Mucosa of gallbladder (tissue), 1 donor: ENCODE data around the gene CYSRT1. TPM values are rescaled to one million over a fixed set of nuclear protein-coding genes. Genes with fewer than 3 reads are reported as not detected.

Experiments used
- DNase-seq: peaks from one replicate; pipeline ENCODE4 v3.0.0-alpha.2; 2020; ENCODE audit warnings: low spot score
- total RNA-seq: library from RNA; stranded (reverse); gene quantifications from one replicate; pipeline ENCODE4 v1.2.1, GENCODE V29; 2021
- donor health status: DM: no; HTN: no; CAD: no.

Gene CYSRT1
- total RNA-seq, 1 donor from 2014 or later = 0.78 TPM

DNA sequence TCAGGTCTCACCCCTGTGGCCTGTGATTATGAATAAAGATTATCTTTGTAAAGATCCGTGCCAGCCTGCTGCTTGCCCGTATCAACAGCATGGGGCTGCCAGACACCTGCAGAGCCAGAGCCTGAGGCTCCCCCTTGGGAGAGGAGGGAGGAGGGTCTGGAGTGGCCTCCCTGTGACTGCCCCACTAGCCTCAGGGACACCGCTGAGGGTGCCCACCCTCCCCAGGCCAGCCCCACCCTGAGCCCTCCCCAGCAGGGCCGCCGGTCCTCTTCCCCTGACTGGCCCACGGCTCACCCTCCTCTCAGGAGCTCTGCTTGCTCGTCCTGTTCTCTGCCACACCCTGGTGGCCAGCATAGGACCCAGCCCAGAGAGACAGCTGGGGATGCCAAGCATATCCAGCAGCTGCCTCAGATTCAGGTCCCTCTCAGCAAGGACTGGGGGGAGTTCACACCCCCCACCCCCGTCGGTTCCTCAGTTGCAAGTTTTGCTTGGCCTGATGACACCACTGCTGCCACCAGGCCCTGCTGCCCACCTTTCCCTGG lies 34.6 kb upstream of the CYSRT1 start:
- no peak for DNase-seq

GRCh38 chr9:137191245-137191644 lies 33.7 kb upstream of the CYSRT1 start:
- DNase-seq = no peak

DNA sequence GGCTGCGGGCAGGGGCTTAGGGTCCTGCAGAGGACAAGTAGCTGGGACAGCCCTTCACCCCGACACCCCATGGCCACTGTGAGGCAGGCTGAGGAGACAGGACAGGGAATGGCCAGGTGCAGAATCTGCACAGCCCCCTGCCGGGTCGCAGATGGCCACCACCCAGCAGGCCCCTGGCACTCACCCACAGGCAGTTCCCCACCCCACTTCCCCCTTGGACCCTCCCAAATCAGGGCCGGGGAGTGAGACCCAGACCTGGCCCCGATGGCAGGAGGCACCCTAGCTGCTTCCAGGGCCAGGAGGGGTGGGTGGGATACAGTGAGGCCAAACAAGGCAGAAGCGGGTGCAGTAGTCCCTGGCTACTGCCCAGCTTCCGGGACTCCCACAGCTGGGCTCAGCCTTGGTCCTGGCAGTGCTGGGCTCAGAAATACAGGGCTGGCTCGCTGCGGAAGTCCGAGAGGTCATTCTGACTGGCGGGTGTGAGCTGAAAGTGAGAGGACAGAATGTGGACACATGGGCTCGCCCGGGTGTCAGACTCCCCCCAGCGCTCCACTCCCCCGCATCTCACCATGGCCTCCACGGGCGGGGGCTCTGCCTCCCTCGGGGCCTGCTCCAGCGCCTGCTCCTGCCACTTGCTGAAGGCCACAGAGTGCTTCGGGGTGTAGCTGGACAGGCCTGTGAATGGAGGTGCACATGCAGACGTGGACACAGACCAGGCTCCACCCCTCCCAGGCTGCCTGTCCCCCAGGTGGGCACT lies 33.1 kb upstream of the CYSRT1 start:
- DNase-seq = no peak

GRCh38 chr9:137192448-137192780 lies 32.6 kb upstream of the CYSRT1 start:
- no peak for DNase-seq

GRCh38 chr9:137192859-137193258 lies 32.1 kb upstream of the CYSRT1 start:
- DNase-seq = no peak

DNA sequence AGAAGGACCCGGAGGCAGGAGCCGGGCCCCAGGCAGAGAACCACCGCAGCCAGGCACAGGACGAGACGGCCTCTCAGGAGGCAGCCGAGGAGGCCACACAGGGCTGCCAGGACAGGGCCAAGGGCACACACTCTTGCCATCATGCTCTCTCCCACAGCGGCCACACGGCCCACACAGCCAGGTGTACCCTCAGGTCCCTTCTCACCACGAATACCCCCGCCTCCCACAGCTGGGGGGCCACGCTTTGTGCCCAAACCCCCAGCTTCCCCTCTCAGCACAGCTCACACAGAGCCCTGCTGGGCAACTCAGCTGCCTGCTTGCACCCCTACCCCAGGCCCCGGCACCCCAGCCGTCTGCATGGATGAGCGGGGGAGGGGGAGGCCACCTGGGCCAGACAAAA lies 31.2 kb upstream of the CYSRT1 start:
- DNase-seq = no peak

DNA sequence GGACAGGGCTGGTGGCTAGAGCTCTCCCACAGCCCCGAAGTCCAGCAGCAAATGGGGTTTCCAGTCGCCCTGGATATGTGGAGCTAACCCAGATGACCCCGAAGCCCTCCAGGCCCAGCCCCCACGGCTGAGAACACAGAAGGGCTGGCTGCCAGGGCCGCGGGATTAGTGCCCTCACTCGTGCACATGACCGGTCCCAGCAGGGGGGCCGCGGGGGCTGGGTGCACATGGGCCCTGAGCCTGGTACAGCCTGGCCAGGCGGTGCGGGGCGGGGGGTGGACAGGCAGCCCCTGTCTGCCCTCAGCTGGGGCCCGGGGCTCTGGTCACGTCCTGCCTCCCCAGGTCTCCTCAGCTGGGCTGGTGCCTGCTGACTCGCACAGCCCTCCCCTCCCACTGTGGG lies 30.6 kb upstream of the CYSRT1 start:
- peak; percentile 47 for DNase-seq

DNA sequence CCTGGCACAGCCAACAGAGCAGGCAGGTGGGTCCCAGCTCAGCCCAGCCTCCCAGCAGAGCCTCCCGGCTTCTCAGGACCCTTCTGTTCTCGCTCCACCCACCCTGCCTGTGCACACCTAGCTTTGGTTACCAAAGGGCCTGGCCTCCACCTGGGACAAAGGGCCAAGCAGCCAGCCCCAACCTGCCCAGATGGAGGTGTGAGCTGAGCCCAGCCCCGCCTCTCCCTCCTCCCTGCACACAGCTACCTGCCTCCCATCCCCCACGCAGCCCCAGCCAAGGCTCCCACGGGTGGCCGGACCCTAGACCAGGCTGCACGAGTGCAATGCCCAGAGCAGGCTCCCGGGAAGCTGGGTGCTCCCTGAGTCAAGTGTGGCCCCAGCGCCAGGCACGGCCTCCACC lies 30.1 kb upstream of the CYSRT1 start:
- peak; percentile 50 for DNase-seq

GRCh38 chr9:137195525-137196220 lies 29.3 kb upstream of the CYSRT1 start:
- peak; percentile 34 for DNase-seq

GRCh38 chr9:137198051-137198901 lies 26.7 kb upstream of the CYSRT1 start:
- DNase-seq = peak; percentile 77

- DNase-seq = no peak
These were observed 26.1 kb upstream of the CYSRT1 start for GRCh38 chr9:137198902-137199283.

DNA sequence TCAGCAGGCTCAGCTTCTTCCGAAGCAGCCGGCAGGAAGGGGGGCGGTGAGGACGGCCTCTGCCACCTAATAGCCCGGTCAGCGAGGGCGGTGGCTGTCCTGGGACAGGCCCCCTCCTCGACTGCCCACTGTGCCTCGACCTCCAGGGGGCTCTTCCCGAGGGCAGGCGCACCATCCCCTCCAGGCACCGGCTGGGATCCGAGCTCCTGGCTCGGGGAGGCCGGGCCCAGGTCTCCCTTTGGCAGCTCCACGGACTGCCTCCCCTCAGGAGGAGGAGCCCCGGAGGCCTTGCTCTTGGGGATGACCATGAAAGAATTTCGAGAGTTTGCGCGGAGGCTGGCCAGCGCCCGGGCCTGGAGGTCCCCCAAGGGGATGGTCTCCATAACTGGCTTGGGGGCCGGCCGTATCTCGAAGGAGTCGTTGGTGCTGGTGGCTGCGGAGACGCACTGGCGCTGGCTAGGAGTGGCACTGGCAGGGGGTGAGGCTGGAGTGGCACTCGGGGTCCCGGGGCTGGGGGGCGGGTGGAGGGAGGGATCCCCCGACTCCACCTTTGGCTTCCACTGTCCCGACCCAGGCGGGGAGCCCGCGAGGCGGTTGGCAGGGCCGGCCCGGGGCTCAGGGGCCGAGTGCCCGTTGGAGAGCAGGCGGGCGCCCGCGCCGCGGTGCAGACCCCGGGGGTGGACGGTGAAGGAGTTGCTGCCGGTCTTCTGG lies 25.4 kb upstream of the CYSRT1 start:
- no peak for DNase-seq

- DNase-seq = peak; percentile 100
These were observed 24.4 kb upstream of the CYSRT1 start, which contains the start of gene TPRN for GRCh38 chr9:137200311-137201204. TPRN (minus strand) TSS chr9:137200741; CDS start chr9:137200711, 30 bp downstream.

DNA sequence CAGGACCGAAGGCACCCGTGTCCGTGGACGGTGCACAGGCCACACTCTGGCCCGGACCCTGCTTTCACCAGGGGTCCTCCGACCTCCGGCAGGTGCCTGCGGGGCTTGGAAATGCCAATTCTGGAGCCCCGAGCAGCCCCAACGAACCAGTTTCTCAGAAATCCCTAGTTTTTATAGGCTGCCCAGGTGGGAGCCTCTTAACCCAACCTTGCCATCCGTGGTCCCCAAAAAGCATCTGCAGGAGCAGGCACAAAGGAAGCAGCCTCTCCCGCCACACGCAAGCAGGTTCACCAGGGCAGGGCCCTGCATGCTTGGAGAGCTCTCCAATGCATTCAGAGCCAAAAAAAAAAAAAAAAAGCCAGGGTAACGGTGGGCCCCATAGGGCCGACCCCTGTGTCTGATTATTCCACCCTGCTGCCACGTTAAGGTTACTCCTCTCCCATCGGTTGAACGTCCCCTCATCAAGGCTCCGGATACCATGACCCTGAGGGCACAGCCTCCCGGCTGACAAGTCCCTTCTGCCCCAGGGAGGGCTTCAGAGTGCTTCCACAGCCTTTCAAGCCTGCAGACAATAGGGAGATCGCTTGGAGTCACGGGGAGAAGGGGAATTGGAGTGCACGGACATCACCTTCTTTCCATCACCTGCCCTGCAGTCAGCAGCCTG lies 23.6 kb upstream of the CYSRT1 start:
- no peak for DNase-seq

DNA sequence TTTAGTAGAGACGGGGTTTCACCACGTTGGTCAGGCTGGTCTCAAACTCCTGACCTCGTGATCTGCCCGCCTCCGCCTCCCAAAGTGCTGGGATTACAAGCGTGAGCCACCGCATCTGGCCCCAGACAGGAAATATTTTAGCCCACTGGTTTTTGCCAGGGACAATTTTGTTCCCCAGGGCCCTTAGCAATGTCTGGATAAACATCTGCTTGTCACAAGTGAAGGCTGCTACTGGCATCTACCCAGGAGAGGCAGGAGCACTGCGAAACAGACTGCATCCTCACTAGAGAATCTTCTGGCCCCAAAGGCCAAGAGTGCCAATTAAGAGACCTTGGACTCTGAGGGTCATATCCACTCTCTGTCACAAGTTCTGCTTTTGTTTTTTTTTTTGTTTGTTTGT lies 22.0 kb upstream of the CYSRT1 start:
- no peak for DNase-seq

DNA sequence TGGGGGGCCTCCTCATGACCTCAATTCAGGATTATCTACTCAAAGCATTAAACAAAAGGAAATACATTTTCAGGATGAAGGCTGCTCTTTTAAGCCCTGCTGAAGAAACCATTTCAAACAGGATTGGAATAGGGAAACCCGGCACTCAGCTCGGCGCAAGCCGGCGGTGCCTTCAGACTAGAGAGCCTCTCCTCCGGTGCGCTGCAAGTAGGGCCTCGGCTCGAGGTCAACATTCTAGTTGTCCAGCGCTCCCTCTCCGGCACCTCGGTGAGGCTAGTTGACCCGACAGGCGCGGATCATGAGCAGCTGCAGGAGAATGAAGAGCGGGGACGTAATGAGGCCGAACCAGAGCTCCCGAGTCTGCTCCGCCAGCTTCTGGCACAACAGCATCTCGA lies 20.2 kb upstream of the CYSRT1 start:
- DNase-seq = no peak

GRCh38 chr9:137205126-137206069 lies 19.6 kb upstream of the CYSRT1 start, which contains the start of the genes NDOR1 and TMEM203:
NDOR1 (plus strand) TSS chr9:137205700; CDS start chr9:137205778, 78 bp downstream.
TMEM203 (minus strand) TSS chr9:137205648; CDS start chr9:137205414, 234 bp downstream.
- peak; percentile 92 for DNase-seq

DNA sequence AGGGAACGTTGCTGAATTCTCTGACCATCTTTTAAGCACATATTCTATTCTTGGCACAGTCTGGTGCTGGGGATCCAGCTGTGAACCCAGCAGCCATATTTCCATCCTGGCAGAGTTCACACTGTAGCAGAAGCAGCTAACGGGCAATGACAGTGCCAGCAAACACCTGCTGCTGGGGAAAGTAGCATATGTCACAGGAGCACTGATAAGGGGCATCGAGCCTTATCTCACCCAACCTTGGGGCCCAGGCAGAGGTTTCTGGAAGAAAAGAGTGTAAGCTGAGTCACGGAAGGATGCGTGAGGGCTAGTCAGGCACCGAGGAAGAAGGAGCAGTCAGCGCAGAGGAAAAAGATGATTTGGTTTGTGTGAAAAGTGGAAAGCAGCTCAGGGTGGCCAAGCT lies 18.4 kb upstream of the CYSRT1 start:
- DNase-seq = no peak

DNA sequence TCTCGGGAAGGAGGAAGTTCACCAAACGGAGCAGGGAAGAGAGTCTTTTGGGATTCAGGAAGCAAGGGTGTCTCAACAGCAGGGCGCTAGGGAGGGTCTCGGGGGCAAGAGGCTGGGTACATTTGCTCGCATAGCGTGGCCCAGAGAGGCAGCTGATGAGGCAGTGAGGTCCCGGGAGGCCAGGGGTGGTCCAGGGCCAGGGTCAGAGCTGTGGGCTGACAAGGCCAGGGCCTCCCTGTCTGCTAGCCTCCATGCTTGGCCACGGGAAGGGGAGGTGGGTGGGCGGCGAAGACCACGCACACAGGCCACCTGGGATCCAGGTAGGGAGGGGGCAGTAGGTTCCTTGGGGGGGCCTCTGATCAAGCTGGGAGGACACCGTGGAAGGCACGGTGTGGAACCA lies 13.4 kb upstream of the CYSRT1 start:
- no peak for DNase-seq
